Upper lobe of left lung (tissue), 6 donors: ENCODE data around the gene ZBTB12. TPM values are rescaled to one million over a fixed set of nuclear protein-coding genes. Genes with fewer than 3 reads are reported as not detected.

ENCODE experiments used
- ATAC-seq, 2 donors: fragments of 200-7000 bp; cut with Tn5 transposase; one replicate each; pipeline ENCODE4 v1.9.1; 2022; ENCODE audit warnings: mild to moderate bottlenecking in 2 of 2, moderate library complexity in 2 of 2; ENCODE audit not compliant: low FRiP score in 2 of 2
- DNase-seq, 2 donors: peaks; one replicate each; pipeline ENCODE4 v3.0.0-alpha.2; 2019 to 2020
- H3K27ac ChIP-seq, 4 donors: fragments of 200-600 bp; sonication (generic); one replicate each; pipeline ENCODE4 v1.5.1; 2016 to 2019
- H3K27me3 ChIP-seq, 4 donors: fragments of 200-600 bp; sonication (generic); one replicate each; pipeline ENCODE4 v1.5.1; 2017 to 2019
- H3K36me3 ChIP-seq, 4 donors: fragments of 200-600 bp; sonication (generic); one replicate each; pipeline ENCODE4 v1.5.1; 2016 to 2019
- H3K4me1 ChIP-seq, 4 donors: fragments of 200-600 bp; sonication (generic); one replicate each; pipeline ENCODE4 v1.5.1; 2018 to 2019
- H3K4me3 ChIP-seq, 4 donors: fragments of 200-600 bp; sonication (generic); one replicate each; pipeline ENCODE4 v1.5.1; 2017 to 2019; ENCODE audit warnings: mild to moderate bottlenecking in 2 of 4, moderate library complexity in 1 of 4
- H3K9me3 ChIP-seq, 4 donors: fragments of 200-600 bp; sonication (generic); one replicate each; pipeline ENCODE4 v1.5.1; 2018 to 2019
- CTCF ChIP-seq, 6 experiments: fragments of 450-650 bp in 4 of 6; fragments of 200-600 bp in 2 of 6; sonication (generic) in 2 of 6; IDR thresholded peaks; one replicate each; pipeline ENCODE4 v1.5.1; 2016 to 2019; ENCODE audit warnings: antibody characterized with exemption in 6 of 6
- EP300 ChIP-seq, 4 donors: sonication (generic); formaldehyde crosslinking; IDR thresholded peaks; one replicate each; pipeline ENCODE4 v1.5.1; 2017; ENCODE audit warnings: antibody characterized with exemption in 4 of 4, control low read depth in 2 of 4
- POLR2A ChIP-seq, 4 donors: fragments of 450-650 bp; IDR thresholded peaks; one replicate each; pipeline ENCODE4 v1.5.1; 2016 to 2017; ENCODE audit warnings: antibody characterized with exemption in 4 of 4, mild to moderate bottlenecking in 2 of 4
- POLR2AphosphoS5 ChIP-seq, 2 donors: sonication (generic); formaldehyde crosslinking; IDR thresholded peaks; one replicate each; pipeline ENCODE4 v1.5.1; 2017; ENCODE audit warnings: antibody characterized with exemption in 2 of 2
- WGBS, 2 donors: methylation state at CpG; one replicate each; pipeline ENCODE4 v1.1.5; 2017 to 2018; 5-methylcytosine and 5-hydroxymethylcytosine counted together
- small RNA-seq, 4 donors: library from RNA; depleted of rRNA; stranded (forward); fragments of <200 nt; gene quantifications; one replicate each; pipeline ENCODE3, GENCODE V24; 2016
- total RNA-seq, 6 donors: library from RNA; depleted of rRNA in 4 of 6; stranded (reverse); fragments of >200 nt in 4 of 6; gene quantifications; one replicate each; pipeline versions ENCODE4 v1.1.0 to v1.2.1, GENCODE V29; 2016 to 2021
- donor health status: DM: no; HTN: no; CAD: no; lungs with moderate emphysema.
- donor health status: DM: no; HTN: yes; CAD: no; lungs with severe emphysema.

Gene ZBTB12
- total RNA-seq, 6 donors from 2014 or later: 1.0 to 7.5 (median 2.2) TPM

GRCh38 chr6:31850765-31851484 lies 51.0 kb downstream of the ZBTB12 start:
- no peak for DNase-seq
- WGBS, 2 donors: 85 to 94% methylated on average over 2 of the region's 2 CpGs

More at GRCh38 chr6:31850765-31851484, 51.0 kb downstream of the ZBTB12 start:
- no peak for ATAC-seq
- H3K4me3 ChIP-seq: no peak overlapping the region
- H3K36me3 ChIP-seq: no peaks in the 10 kb centered on the region
- no peaks in the 10 kb centered on the region for H3K27me3 ChIP-seq
- no peak for TF ChIP-seq CTCF (IDR thresholded peaks at IDR 0.05)
- no peak for TF ChIP-seq EP300 (IDR thresholded peaks at IDR 0.05)
- TF ChIP-seq POLR2A (IDR thresholded peaks at IDR 0.05): no peak
- TF ChIP-seq POLR2AphosphoS5 (IDR thresholded peaks at IDR 0.05): no peak
- no peak overlapping the region for H3K27ac ChIP-seq
- H3K9me3 ChIP-seq: no peaks in the 10 kb centered on the region
- no peaks in the 10 kb centered on the region for H3K4me1 ChIP-seq

Small RNA genes within 50 kb of the gene (small RNA-seq; reads per million reads assigned to genes)
- gene AL645922.1: 0 reads per million in 4 donors

Other genes with a start within 250 kb of the ZBTB12 start
- 100 to 1,000 TPM; 190 to 421 (median 294) TPM for gene BAG6, start 249.4 kb downstream of the ZBTB12 start, total RNA-seq
- 1 to 10 TPM in 5 of 6 donors, under 1 TPM in 1; 0.89 to 4.3 (median 2.1) TPM for gene APOM, start 246.2 kb downstream of the ZBTB12 start, total RNA-seq
- gene C6orf47, start 241.3 kb downstream of the ZBTB12 start, total RNA-seq: 10 to 100 TPM; 25.0 to 30.1 (median 28.4) TPM
- 10 to 100 TPM; 12.0 to 45.1 (median 16.6) TPM for gene GPANK1, start 237.1 kb downstream of the ZBTB12 start, total RNA-seq
- 100 to 1,000 TPM; 105 to 172 (median 130) TPM for gene CSNK2B, start 236.0 kb downstream of the ZBTB12 start, total RNA-seq
- 10 to 100 TPM in 4 of 6 donors, 1 to 10 TPM in 2; 6.7 to 22.0 (median 12.3) TPM for gene LY6G5B, start 232.1 kb downstream of the ZBTB12 start, total RNA-seq
- 1 to 10 TPM in 4 of 6 donors, not detected in 2; 1.8 to 4.4 (median 3.1) TPM for gene LY6G5C, start 221.0 kb downstream of the ZBTB12 start, total RNA-seq
- gene ABHD16A, start 198.8 kb downstream of the ZBTB12 start, total RNA-seq: 10 to 100 TPM; 42.1 to 62.5 (median 51.6) TPM
- gene LY6G6F, start 195.2 kb downstream of the ZBTB12 start, total RNA-seq: 1 to 10 TPM in 4 of 6 donors, under 1 TPM in 2; 0.63 to 9.4 (median 1.7) TPM
- gene LY6G6D, start 186.7 kb downstream of the ZBTB12 start, total RNA-seq: not detected
- gene LY6G6C, start 180.3 kb downstream of the ZBTB12 start, total RNA-seq: under 1 TPM in 1 of 6 donors, not detected in 5; 0.23 TPM
- 1 to 10 TPM in 3 of 6 donors, under 1 TPM in 2, not detected in 1; 0.30 to 4.1 (median 1.2) TPM for gene MPIG6B, start 178.7 kb downstream of the ZBTB12 start, total RNA-seq
- 100 to 1,000 TPM in 2 of 6 donors, 10 to 100 TPM in 4; 46.6 to 157 (median 83.7) TPM for gene DDAH2, start 172.8 kb downstream of the ZBTB12 start, total RNA-seq
- gene CLIC1, start 165.6 kb downstream of the ZBTB12 start, total RNA-seq: 100 to 1,000 TPM; 138 to 497 (median 277) TPM
- gene MSH5, start 162.1 kb downstream of the ZBTB12 start, total RNA-seq: 10 to 100 TPM in 4 of 6 donors, 1 to 10 TPM in 2; 7.3 to 52.4 (median 13.1) TPM
- gene SAPCD1, start 139.4 kb downstream of the ZBTB12 start, total RNA-seq: 10 to 100 TPM in 1 of 6 donors, 1 to 10 TPM in 5; 1.1 to 15.7 (median 5.3) TPM
- 1 to 10 TPM; 4.0 to 7.4 (median 6.6) TPM for gene VWA7, start 124.8 kb downstream of the ZBTB12 start, total RNA-seq
- 10 to 100 TPM; 21.2 to 67.8 (median 39.7) TPM for gene VARS1, start 106.3 kb downstream of the ZBTB12 start, total RNA-seq
- 10 to 100 TPM in 5 of 6 donors, 1 to 10 TPM in 1; 5.0 to 44.9 (median 20.9) TPM for gene LSM2, start 95.1 kb downstream of the ZBTB12 start, total RNA-seq
- 1 to 10 TPM in 5 of 6 donors, under 1 TPM in 1; 0.89 to 3.1 (median 2.0) TPM for gene HSPA1L, start 86.8 kb downstream of the ZBTB12 start, total RNA-seq
- gene HSPA1A, start 86.5 kb downstream of the ZBTB12 start, total RNA-seq: 100 to 1,000 TPM in 5 of 6 donors, 10 to 100 TPM in 1; 80.7 to 236 (median 144) TPM
- gene HSPA1B, start 74.3 kb downstream of the ZBTB12 start, total RNA-seq: 100 to 1,000 TPM in 5 of 6 donors, 10 to 100 TPM in 1; 92.2 to 177 (median 127) TPM
- gene NEU1, start 39.3 kb downstream of the ZBTB12 start, total RNA-seq: 10 to 100 TPM; 28.3 to 90.3 (median 64.6) TPM
- gene SLC44A4, start 23.1 kb downstream of the ZBTB12 start, total RNA-seq: 10 to 100 TPM; 19.1 to 84.2 (median 42.0) TPM
- 10 to 100 TPM; 23.6 to 57.3 (median 41.7) TPM for gene EHMT2, start 4.4 kb downstream of the ZBTB12 start, total RNA-seq
- 100 to 1,000 TPM; 119 to 322 (median 233) TPM for gene C2, start 25.6 kb upstream of the ZBTB12 start, total RNA-seq
- 100 to 1,000 TPM in 1 of 6 donors, 10 to 100 TPM in 5; 15.0 to 199 (median 58.1) TPM for gene CFB, start 44.0 kb upstream of the ZBTB12 start, total RNA-seq
- 10 to 100 TPM; 42.8 to 84.2 (median 63.0) TPM for gene NELFE, start 56.9 kb upstream of the ZBTB12 start, total RNA-seq
- gene SKIC2, start 57.1 kb upstream of the ZBTB12 start, total RNA-seq: 100 to 1,000 TPM in 1 of 6 donors, 10 to 100 TPM in 5; 27.7 to 172 (median 58.6) TPM
- gene DXO, start 70.1 kb upstream of the ZBTB12 start, total RNA-seq: 10 to 100 TPM; 14.1 to 40.9 (median 19.3) TPM
- 100 to 1,000 TPM in 4 of 6 donors, 10 to 100 TPM in 2; 89.8 to 217 (median 139) TPM for gene C4A, start 80.0 kb upstream of the ZBTB12 start, total RNA-seq
- 100 to 1,000 TPM in 3 of 6 donors, 10 to 100 TPM in 3; 85.7 to 193 (median 97.7) TPM for gene C4B, start 112.7 kb upstream of the ZBTB12 start, total RNA-seq
- gene CYP21A2, start 136.3 kb upstream of the ZBTB12 start, total RNA-seq: 1 to 10 TPM in 5 of 6 donors, under 1 TPM in 1; 0.30 to 2.3 (median 1.2) TPM
- gene TNXB, start 207.3 kb upstream of the ZBTB12 start, total RNA-seq: 100 to 1,000 TPM in 4 of 6 donors, 10 to 100 TPM in 2; 58.1 to 206 (median 151) TPM
- gene ATF6B, start 226.2 kb upstream of the ZBTB12 start, total RNA-seq: 100 to 1,000 TPM in 3 of 6 donors, 10 to 100 TPM in 3; 35.3 to 230 (median 95.8) TPM
- 1 to 10 TPM in 5 of 6 donors, not detected in 1; 1.4 to 5.6 (median 4.6) TPM for gene FKBPL, start 228.2 kb upstream of the ZBTB12 start, total RNA-seq
- 1 to 10 TPM in 2 of 6 donors, under 1 TPM in 3, not detected in 1; 0.69 to 6.3 (median 0.98) TPM for gene PRRT1, start 249.9 kb upstream of the ZBTB12 start, total RNA-seq